ENCODE data around the gene HEATR5A. TPM values are rescaled to one million over a fixed set of nuclear protein-coding genes. Genes with fewer than 3 reads are reported as not detected.
A peak's percentile ranks its signal among the peaks of the same experiment; 100 is the strongest.

Gene HEATR5A
- polyA plus RNA-seq, 1 of the 3 experiments (the other 2 are of a cell fraction): 7.1 TPM

DNA sequence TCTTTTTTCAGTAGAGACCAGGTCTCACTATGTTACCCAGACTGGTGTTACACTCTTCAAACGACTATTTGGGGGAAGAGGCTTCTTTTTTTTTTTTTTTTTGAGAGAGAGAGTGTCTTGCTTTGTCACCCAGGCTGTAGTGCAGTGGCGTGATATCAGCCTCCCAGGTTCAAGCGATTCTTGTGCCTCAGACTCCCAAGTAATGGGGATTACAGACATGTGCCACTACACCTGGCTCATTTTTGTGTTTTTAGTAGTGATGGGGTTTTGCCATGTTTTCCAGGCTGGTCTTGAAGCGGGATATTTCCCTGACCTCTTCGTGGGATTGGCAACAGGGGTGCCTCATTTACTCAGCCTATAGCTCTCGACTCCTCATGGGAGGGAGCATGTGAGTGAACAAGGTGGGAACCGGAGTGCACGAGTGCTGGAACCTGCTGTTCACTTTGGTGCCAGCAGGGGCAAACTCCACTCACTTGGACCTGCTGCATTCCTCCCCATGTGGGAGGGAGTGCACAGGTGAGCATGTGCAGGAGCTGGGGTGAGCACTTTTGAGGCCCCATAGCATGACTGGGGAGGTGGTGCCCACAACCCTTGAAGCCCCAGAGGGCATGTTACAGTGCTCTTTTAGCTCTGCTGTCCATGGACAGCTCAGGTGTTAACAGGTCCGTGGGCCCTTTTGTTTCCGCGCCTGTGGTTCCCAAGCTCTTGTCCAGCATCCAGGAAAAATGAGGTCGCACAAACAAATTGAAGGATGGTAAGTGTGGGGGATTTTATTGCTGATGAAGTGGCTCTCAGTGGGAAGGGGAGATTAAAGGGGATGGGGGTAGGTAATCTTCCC is 133.7 kb downstream of the HEATR5A start:
- DNase-seq: no peak
- H3K9ac ChIP-seq: no peak overlapping the region
- H3K9me3 ChIP-seq: no peaks in the 10 kb centered on the region
- H3K4me3 ChIP-seq (ENCODE audit: low read depth in 2 of 2, low read length in 1 of 2): no peak overlapping the region
- H3K27ac ChIP-seq (ENCODE audit: low read depth in 2 of 2, low read length in 1 of 2): no peak overlapping the region
- no peak overlapping the region for H2AFZ ChIP-seq (ENCODE audit: low read depth)
- TF ChIP-seq MEF2A (IDR thresholded peaks at IDR 0.05; ENCODE audit: borderline replicate concordance, low read depth): no peak
- TF ChIP-seq, protein P1, sequence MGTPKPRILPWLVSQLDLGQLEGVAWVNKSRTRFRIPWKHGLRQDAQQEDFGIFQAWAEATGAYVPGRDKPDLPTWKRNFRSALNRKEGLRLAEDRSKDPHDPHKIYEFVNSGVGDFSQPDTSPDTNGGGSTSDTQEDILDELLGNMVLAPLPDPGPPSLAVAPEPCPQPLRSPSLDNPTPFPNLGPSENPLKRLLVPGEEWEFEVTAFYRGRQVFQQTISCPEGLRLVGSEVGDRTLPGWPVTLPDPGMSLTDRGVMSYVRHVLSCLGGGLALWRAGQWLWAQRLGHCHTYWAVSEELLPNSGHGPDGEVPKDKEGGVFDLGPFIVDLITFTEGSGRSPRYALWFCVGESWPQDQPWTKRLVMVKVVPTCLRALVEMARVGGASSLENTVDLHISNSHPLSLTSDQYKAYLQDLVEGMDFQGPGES (IDR thresholded peaks at IDR 0.05; ENCODE audit: low read depth, low read length): no peak
- TF ChIP-seq, protein P2, sequence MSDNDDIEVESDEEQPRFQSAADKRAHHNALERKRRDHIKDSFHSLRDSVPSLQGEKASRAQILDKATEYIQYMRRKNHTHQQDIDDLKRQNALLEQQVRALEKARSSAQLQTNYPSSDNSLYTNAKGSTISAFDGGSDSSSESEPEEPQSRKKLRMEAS (IDR thresholded peaks at IDR 0.05; ENCODE audit: low read depth): no peak
- TF ChIP-seq, protein P3, sequence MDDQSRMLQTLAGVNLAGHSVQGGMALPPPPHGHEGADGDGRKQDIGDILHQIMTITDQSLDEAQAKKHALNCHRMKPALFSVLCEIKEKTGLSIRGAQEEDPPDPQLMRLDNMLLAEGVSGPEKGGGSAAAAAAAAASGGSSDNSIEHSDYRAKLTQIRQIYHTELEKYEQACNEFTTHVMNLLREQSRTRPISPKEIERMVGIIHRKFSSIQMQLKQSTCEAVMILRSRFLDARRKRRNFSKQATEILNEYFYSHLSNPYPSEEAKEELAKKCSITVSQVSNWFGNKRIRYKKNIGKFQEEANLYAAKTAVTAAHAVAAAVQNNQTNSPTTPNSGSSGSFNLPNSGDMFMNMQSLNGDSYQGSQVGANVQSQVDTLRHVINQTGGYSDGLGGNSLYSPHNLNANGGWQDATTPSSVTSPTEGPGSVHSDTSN (IDR thresholded peaks at IDR 0.05): no peak
- no peak for TF ChIP-seq FOSL2 (IDR thresholded peaks at IDR 0.05; ENCODE audit: borderline replicate concordance, low read depth)
- TF ChIP-seq JUND (IDR thresholded peaks at IDR 0.05): no peak
- TF ChIP-seq RXRA (IDR thresholded peaks at IDR 0.05; ENCODE audit: borderline replicate concordance, low read depth): no peak
- TF ChIP-seq, protein P4, sequence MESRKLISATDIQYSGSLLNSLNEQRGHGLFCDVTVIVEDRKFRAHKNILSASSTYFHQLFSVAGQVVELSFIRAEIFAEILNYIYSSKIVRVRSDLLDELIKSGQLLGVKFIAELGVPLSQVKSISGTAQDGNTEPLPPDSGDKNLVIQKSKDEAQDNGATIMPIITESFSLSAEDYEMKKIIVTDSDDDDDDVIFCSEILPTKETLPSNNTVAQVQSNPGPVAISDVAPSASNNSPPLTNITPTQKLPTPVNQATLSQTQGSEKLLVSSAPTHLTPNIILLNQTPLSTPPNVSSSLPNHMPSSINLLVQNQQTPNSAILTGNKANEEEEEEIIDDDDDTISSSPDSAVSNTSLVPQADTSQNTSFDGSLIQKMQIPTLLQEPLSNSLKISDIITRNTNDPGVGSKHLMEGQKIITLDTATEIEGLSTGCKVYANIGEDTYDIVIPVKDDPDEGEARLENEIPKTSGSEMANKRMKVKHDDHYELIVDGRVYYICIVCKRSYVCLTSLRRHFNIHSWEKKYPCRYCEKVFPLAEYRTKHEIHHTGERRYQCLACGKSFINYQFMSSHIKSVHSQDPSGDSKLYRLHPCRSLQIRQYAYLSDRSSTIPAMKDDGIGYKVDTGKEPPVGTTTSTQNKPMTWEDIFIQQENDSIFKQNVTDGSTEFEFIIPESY (IDR thresholded peaks at IDR 0.05; ENCODE audit: borderline replicate concordance, low read depth): no peak
- TF ChIP-seq, protein P5, sequence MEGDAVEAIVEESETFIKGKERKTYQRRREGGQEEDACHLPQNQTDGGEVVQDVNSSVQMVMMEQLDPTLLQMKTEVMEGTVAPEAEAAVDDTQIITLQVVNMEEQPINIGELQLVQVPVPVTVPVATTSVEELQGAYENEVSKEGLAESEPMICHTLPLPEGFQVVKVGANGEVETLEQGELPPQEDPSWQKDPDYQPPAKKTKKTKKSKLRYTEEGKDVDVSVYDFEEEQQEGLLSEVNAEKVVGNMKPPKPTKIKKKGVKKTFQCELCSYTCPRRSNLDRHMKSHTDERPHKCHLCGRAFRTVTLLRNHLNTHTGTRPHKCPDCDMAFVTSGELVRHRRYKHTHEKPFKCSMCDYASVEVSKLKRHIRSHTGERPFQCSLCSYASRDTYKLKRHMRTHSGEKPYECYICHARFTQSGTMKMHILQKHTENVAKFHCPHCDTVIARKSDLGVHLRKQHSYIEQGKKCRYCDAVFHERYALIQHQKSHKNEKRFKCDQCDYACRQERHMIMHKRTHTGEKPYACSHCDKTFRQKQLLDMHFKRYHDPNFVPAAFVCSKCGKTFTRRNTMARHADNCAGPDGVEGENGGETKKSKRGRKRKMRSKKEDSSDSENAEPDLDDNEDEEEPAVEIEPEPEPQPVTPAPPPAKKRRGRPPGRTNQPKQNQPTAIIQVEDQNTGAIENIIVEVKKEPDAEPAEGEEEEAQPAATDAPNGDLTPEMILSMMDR (IDR thresholded peaks at IDR 0.05): peak; percentile 23; the same call in 1 of the 2 replicates
- H3K9me2 ChIP-seq: no peaks in the 10 kb centered on the region
- ChIA-PET POLR2A (no interaction called here), CTCF (interaction anchor here (0.8 to 2.0 kb wide), 2 partner anchors 12 to 121 kb away, joined by 3 to 6 read pairs; no protein-coding TSS in a partner anchor)
- no peaks in the 10 kb centered on the region for H3K4me1 ChIP-seq (ENCODE audit: control insufficient read depth in 1 of 2, insufficient read depth in 2 of 2, low read depth in 1 of 2, low read length in 1 of 2)
- H3K4me2 ChIP-seq: no peak overlapping the region
- peaks cover 4% of the 10 kb centered on the region for H3F3A ChIP-seq (replicated peaks; ENCODE audit: insufficient read depth)
- H3K27me3 ChIP-seq (ENCODE audit: insufficient read depth): no peaks in the 10 kb centered on the region
- peaks cover 0 to 2% of the 10 kb centered on the region in 2 experiments for H3K36me3 ChIP-seq (replicated peaks in 1 of 2; ENCODE audit: control insufficient read depth in 1 of 2, insufficient read depth in 2 of 2, low read length in 1 of 2)
- no peaks in the 10 kb centered on the region for H4K20me1 ChIP-seq (ENCODE audit: insufficient read depth)
- 78% methylated on average over 11 of the region's 12 CpGs for WGBS (ENCODE audit: low lambda C conversion rate)
- H3K79me2 ChIP-seq (ENCODE audit: insufficient read depth): no peaks in the 10 kb centered on the region
